GM21367 (cell line): ENCODE measurements around the gene GNAQ.
"Not testable (repeated sequence)": the region's sequence is repeated elsewhere in the genome, so short reads cannot be mapped to it uniquely, and the experiment has no call there.

Source experiments
- ATAC-seq: cut with Tn5 transposase; IDR thresholded peaks from one replicate; pipeline ENCODE4 v1.9.1; 2021; ENCODE audit not compliant: unreplicated experiment

Gene GNAQ

GRCh38 chr9:77750981-77751340, 280.6 kb downstream of the GNAQ start:
- no peak for ATAC-seq

- ATAC-seq: no peak
Observed at GRCh38 chr9:77750284-77750683, 281.3 kb downstream of the GNAQ start.

DNA sequence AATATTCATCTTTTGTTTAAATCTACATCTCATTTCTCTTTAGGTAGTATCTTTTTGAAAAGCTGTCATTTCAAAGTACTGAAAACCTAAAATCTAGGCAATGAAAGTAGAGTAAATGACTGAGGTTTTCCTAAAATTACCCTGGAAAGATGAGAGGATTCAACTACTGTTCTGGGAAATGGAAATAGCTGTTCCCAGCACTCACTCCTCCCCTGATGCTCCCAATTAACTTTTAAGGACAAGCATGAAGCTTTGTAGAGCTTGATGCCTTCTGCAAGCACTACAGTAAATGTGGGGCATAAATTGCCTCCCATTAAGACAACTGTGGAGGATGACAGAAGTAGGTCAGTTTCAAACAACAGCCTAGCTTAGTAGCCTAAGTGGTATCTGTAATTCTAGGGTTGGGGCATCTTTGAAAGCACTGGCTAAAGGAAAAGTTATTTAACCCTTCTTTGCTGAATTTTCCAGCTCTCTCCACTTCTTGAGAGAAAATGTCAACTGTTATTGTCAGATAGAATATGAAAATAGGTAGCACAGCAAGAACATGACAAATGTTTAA, 283.3 kb downstream of the GNAQ start:
- ATAC-seq: no peak

DNA sequence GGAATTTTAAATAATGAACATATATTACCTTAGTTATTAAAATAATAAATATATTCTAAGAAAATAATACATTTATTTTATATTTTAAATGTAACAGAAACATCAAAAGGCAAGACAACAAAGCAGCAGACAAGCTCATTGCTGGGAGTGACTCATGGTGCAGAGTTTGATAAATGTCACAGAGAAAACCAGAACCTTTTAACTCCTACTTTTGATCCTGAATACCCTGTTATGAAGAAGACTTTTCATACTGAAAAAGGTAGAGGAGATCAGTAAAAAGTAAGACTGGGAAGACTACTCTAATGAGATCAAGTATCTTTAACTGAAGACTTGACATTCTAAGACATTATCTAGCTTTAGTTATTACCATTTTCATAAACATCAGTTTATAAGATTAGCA, 284.4 kb downstream of the GNAQ start:
- ATAC-seq: no peak

DNA sequence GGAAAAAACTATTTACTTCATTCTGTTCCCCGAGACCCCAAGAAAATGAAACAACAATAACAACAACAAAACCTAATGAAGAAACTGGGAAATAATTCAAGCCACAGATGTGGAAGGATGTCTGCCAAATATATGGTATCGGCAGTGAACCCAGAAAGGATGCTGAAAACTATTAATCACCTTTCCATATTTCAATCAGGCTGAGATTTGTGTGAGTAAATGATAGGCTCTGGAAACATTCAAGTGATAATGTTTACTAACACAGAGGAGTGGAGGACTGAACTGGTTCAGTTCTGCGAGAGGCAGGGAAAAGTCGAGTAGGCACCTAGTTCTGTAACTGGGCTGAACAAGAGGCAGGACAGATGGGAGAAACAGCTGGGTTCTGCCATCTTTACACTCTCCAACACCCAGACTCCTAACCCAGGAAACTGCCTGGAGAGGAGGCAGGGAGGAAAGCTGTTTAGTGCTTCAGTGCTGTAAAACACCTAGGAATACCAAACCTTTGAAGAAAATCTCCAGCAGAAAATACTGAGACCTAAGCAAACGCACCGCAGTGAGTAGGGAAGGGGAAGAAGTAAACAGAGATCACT, 286.7 kb downstream of the GNAQ start:
- ATAC-seq: no peak

DNA sequence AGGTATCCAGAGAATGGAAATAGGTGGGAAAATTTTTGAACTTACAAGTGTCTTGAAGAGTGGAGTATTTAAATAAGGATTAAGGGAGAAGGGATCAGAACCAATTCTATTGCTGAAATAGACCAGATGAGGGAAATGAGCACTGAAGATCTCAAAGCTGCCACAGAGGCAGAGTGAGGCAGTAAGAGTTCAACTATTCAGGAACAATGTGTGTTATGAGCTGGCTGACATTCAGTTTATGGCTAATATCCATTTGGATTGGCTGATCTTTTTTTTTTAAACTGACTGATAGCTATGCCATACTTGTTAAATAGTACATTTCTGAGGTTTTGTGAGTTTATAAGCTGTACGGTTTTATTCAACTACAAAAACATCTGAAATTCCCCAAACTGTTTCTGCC, 288.2 kb downstream of the GNAQ start:
- no peak for ATAC-seq

GRCh38 chr9:77738932-77739331, 292.7 kb downstream of the GNAQ start:
- ATAC-seq: no peak

DNA sequence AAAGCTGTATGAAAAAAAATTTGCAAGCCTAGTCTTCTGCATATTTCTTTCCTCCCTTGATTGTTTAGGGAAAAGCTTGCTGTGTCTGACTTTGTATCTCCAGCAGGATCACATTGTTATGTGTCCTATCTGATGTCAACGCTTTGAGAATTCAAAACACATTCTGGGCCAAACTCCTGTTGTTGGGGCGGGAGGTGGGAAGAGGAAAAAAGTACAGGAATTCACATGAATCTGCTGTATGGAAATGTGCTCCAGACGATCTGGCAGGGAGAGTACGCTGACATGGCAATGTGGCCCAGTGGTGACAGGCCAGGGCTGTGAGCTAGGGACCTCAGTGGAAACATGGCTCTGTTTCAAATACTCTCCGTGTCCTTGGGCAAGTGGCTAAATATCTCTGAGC, 296.1 kb downstream of the GNAQ start:
- ATAC-seq: no peak

GRCh38 chr9:77731930-77732329, 299.7 kb downstream of the GNAQ start:
- ATAC-seq: no peak

- no peak for ATAC-seq
Observed at GRCh38 chr9:77731008-77731698, 300.5 kb downstream of the GNAQ start.

- no peak for ATAC-seq
Observed at GRCh38 chr9:77729177-77729576, 302.4 kb downstream of the GNAQ start.

DNA sequence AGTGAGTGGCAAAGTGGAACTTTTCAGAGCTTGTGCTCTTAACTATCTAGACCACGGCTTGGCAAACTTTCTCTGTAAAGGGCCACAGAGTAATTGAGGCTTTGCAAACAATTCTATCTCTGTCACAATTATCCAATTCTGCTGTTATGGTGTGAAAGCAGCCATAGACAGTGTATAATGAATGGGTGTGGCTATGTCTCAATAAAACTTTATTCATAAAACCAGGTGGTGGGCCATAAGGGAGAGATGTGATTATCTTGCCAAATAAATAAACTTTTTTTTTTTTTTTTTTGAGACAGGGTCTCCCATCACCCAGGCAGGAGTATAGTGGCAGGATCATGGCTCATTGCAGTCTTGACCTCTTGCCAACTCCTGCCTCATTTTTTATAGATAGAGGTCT, 304.8 kb downstream of the GNAQ start:
- ATAC-seq: no peak

DNA sequence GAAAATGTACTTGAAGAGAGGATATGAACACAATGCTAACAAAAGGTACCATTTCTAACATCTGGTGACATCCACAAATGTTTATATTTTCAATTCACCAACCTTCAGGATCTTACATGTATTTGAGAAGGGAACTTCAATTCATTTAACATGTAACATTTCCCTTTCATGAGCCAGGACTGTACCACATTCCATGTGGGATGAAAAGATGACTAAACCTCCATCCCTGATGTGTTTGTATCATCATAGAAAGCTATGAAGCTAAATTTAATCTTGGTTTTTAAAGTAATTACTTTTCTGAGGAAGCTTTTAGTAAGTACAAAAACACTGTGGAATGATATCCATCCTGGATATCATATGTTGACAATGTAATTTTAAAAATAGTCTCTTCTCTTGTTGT, 305.3 kb downstream of the GNAQ start:
- ATAC-seq: no peak

DNA sequence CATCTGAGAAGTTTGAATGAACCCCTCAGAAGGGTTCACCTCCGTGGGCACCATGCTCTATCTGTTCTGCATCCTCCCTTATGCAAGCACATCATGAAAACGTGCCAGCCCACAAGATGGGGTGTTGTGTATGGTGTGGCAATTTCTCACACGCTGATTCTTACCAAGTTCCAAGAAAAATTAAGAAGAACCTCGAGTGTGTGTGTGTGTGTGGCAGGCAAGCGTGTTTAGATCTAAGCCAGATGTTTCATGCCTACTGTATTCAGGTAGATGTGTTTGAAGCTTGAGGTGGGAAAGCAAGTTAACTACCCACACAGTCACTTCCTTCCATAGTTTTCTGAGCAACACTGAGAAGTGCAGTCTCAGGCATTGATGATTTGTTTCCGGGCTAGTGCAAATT, 305.8 kb downstream of the GNAQ start:
- no peak for ATAC-seq

- ATAC-seq: no peak
Observed at GRCh38 chr9:77725046-77725694, 306.4 kb downstream of the GNAQ start.

- ATAC-seq: not testable (repeated sequence)
Observed at GRCh38 chr9:77721156-77721555, 310.5 kb downstream of the GNAQ start.

DNA sequence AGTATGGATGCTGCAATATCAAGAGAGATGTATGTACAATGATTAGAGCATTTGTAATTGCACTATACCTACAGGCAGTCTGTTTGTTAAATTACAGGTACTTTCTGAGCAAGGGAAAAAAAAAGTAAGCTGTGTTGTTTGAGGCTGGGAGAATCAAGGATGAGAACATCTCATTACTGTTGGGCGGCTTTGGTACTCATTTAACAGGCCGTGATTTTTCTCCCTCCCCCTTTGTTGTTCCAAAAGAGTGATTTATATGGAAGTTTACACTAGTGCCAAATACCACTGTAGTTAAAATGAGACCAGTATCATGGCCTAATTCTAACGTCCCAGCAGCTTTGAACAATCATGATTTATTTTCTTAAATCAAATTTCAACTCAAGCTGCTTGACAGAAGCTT, 312.3 kb downstream of the GNAQ start:
- no peak for ATAC-seq

GRCh38 chr9:77718298-77718640, 313.3 kb downstream of the GNAQ start:
- ATAC-seq: not testable (repeated sequence)

DNA sequence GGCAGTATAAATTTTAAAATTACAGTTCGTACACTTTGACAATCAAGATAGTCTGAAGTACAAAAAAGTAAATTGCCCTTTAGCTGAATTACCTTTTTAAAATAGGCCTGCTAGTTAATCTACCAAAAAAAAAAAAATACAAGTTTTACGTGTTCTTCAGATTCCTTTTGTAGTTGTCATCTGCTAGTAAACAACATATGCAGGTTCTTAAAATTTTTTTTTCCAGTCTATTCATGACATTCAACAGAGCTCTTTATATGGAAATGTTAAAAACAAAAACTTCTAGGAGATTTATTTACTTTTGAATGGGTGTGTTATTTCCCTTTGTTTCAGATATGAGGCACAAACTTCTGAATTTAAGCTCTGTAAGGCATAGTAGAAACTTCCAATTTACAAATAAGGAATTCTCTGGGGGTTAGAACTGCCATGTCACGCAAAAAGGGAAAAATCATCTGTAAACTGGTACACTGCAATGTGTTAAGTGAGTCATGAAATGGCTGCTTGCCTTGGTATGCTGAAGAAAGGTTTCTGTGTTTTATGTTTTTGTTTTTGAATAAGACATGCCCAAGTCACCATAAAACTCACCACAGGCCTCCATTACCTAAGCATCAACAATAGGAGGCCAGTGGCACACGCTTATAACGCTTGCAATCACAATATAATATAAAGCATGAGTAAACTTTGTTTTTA, 313.9 kb downstream of the GNAQ start:
- ATAC-seq: not testable (repeated sequence)

DNA sequence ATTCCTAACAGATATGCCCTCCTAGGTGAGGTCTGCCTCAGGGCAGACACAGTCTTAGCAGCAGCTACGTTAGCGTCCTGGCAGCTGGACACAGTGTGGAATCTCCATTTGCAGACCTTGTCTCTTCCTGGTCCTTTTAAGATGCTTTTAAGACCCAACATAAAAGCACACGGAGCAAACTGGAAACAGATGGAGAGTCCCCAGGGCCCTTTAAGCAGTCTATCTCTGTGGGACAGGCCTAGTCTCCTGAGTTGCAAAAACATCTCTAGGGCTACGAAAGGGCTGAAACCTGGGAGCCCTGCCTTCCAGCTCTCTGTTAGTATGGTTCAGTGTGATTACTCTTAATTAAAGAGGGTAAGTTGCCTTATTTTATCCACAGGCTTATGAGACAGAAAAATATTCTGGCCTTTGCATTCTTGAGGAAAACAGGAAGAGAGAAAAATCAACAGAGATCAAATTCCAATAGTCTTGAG, 317.5 kb downstream of the GNAQ start:
- no peak for ATAC-seq

DNA sequence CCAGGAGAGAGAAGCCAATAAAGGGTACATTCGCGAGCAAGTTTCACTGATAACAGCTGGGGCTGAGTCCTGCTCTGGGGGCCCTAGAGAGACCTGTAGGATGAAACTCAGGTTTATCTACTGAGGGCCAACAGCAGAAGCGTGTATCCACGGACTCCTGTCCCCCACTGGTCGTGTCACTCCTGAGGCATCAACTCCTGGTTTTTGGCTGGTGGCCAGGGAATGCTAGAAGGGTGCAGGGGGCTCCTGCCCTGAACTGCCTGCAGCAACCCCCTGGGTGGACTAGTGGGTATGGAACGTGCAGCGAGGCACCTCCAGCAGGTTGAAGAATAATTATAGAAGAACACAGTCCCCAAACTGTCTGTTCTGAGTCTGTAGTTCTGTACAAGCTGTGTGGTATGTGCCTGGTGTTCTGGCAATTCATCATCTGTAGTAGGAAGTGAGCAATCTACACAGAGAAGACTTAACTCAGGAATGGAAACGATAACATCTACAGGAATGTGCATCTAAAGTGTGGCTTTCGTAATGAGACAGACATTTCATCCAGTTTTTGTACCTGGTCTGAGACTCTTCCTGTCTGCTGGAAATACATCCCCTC, 319.0 kb downstream of the GNAQ start:
- ATAC-seq: no peak
